Measurements from ENCODE around the gene TXNRD3. TPM values are rescaled to one million over a fixed set of nuclear protein-coding genes. Genes with fewer than 3 reads are reported as not detected.
"Not testable (repeated sequence)": the region's sequence is repeated elsewhere in the genome, so short reads cannot be mapped to it uniquely, and the experiment has no call there.

TXNRD3 gene
- total RNA-seq, 1 experiment from 2014 or later, result 12.9 TPM

DNA sequence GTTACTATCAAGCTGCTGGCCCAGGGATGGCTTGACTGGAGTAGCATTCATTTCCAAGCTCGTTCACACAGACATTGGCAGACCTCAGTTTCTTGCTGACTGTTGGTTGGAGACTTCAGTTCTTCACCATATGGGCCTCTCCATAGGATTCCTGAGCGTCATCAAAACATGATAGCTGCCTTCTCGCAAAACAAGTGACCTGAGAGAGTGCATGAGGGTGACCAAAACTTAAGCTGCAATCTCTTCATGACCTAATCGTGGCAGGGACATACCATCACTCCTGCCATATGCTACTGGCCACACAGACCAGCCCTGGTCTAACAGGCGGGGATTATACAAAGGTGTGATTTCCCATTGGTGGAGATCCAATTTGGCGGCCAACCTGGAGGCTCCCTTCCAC, 50.2 kb downstream of the TXNRD3 start:
- ChIA-PET POLR2A (interaction anchor here (0.6 kb wide), 1 partner anchor 19 kb away, joined by 3 read pairs; no protein-coding TSS in a partner anchor), CTCF (interaction anchor here (0.7 to 1.3 kb wide), 2 partner anchors 8 to 377 kb away, joined by 5 read pairs; no protein-coding TSS in a partner anchor)
- intact Hi-C loops (cut with micrococcal nuclease), result no loop called here
- Mint-ChIP-seq H3K4me3 (ENCODE audit: unreplicated experiment) (no peak overlapping the region), H3K9me3 (ENCODE audit: unreplicated experiment) (no peaks in the 10 kb centered on the region), H3K36me3 (ENCODE audit: insufficient read depth, unreplicated experiment) (peaks cover 11% of the 10 kb centered on the region), H3K27me3 (ENCODE audit: insufficient read depth, unreplicated experiment) (no peaks in the 10 kb centered on the region), H3K4me1 (ENCODE audit: insufficient read depth, unreplicated experiment) (no peaks in the 10 kb centered on the region), H3K27ac (ENCODE audit: low read depth, unreplicated experiment) (no peak overlapping the region)
- DNase-seq (ENCODE audit: unreplicated experiment), result no peak
- TF ChIP-seq CTCF (IDR thresholded peaks at IDR 0.05; ENCODE audit: unreplicated experiment), result no peak
- no TSS peak for BruUV-seq (replicated peaks)

DNA sequence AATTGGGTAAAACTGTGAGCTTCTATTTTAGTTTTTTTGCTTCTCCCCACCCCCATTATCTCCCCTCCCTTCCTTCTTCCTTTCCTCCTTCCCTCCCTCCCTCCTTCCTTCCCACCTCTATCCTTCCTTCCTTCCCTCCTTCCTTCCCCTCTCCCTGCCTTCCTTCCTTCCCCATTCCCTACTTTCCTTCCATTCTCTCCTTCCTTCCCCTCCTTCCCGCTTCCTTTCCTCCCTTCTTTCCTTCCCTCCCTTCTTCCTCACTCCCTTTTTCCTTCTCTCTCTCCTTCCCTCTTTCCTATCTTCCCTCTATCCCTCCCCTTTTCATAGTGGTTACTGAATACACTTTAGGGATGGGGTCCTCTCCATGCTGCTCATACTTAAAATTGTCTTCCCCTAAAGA, 55.8 kb downstream of the TXNRD3 start:
- BruUV-seq (replicated peaks), result no TSS peak
- intact Hi-C loops (cut with micrococcal nuclease), result no loop called here
- Mint-ChIP-seq H3K36me3 (ENCODE audit: insufficient read depth, unreplicated experiment) (no peaks in the 10 kb centered on the region), H3K27me3 (ENCODE audit: insufficient read depth, unreplicated experiment) (no peaks in the 10 kb centered on the region), H3K9me3 (ENCODE audit: unreplicated experiment) (peaks cover 5% of the 10 kb centered on the region), H3K4me3 (ENCODE audit: unreplicated experiment) (no peak overlapping the region), H3K27ac (ENCODE audit: low read depth, unreplicated experiment) (no peak overlapping the region), H3K4me1 (ENCODE audit: insufficient read depth, unreplicated experiment) (no peaks in the 10 kb centered on the region)
- no peak for DNase-seq (ENCODE audit: unreplicated experiment)
- no peak for TF ChIP-seq CTCF (IDR thresholded peaks at IDR 0.05; ENCODE audit: unreplicated experiment)
- ChIA-PET POLR2A (interaction anchor here (1.0 kb wide), 1 partner anchor 13 kb away, joined by 3 read pairs; no protein-coding TSS in a partner anchor), CTCF (no interaction called here)

DNA sequence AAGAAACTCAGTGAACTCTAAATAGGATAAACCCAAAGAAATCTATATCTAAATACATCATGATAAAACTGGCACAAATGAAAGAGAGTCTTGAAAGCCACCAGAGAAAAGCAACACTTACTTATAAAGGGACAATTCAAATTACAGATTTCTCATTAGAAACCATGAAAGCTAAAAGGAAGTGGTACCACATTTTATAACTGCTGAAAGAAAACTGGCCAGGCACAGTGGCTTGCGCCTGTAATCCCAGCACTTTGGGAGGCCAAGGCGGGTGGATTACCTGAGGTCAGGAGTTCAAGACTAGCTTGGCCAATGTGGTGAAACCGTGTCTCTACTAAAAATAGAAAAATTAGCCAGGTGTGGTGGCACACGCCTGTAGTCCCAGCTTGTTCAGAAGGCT, 59.4 kb downstream of the TXNRD3 start:
- CTCF ChIA-PET; H3K27me3 Mint-ChIP-seq (ENCODE audit: insufficient read depth, unreplicated experiment): not testable (repeated sequence)
- H3K9me3 Mint-ChIP-seq (ENCODE audit: unreplicated experiment), result peaks cover 18% of the 10 kb centered on the region

GRCh38 chr3:126591515-126591914, 63.4 kb downstream of the TXNRD3 start:
- intact Hi-C loops (cut with micrococcal nuclease); H3K27ac Mint-ChIP-seq (ENCODE audit: low read depth, unreplicated experiment); BruUV-seq (replicated peaks); H3K27me3 Mint-ChIP-seq (ENCODE audit: insufficient read depth, unreplicated experiment); H3K4me1 Mint-ChIP-seq (ENCODE audit: insufficient read depth, unreplicated experiment); DNase-seq (ENCODE audit: unreplicated experiment); CTCF ChIA-PET; H3K4me3 Mint-ChIP-seq (ENCODE audit: unreplicated experiment): not testable (repeated sequence)
- POLR2A ChIA-PET, result interaction anchor here (0.9 kb wide), 1 partner anchor 12 kb away, joined by 3 read pairs; no protein-coding TSS in a partner anchor
- Mint-ChIP-seq H3K36me3 (ENCODE audit: insufficient read depth, unreplicated experiment) (peaks cover 13% of the 10 kb centered on the region), H3K9me3 (ENCODE audit: unreplicated experiment) (peaks cover 28% of the 10 kb centered on the region)

More for the DNA sequence above, 59.4 kb downstream of the TXNRD3 start:
- H3K27ac Mint-ChIP-seq (ENCODE audit: low read depth, unreplicated experiment); DNase-seq (ENCODE audit: unreplicated experiment); BruUV-seq (replicated peaks); H3K36me3 Mint-ChIP-seq (ENCODE audit: insufficient read depth, unreplicated experiment); H3K4me3 Mint-ChIP-seq (ENCODE audit: unreplicated experiment); intact Hi-C loops (cut with micrococcal nuclease); H3K4me1 Mint-ChIP-seq (ENCODE audit: insufficient read depth, unreplicated experiment); POLR2A ChIA-PET: not testable (repeated sequence)

GRCh38 chr3:126582311-126582710, 72.6 kb downstream of the TXNRD3 start:
- Mint-ChIP-seq H3K9me3 (ENCODE audit: unreplicated experiment) (no peaks in the 10 kb centered on the region), H3K36me3 (ENCODE audit: insufficient read depth, unreplicated experiment) (no peaks in the 10 kb centered on the region), H3K27ac (ENCODE audit: low read depth, unreplicated experiment) (no peak overlapping the region), H3K27me3 (ENCODE audit: insufficient read depth, unreplicated experiment) (no peaks in the 10 kb centered on the region), H3K4me3 (ENCODE audit: unreplicated experiment) (no peak overlapping the region), H3K4me1 (ENCODE audit: insufficient read depth, unreplicated experiment) (no peaks in the 10 kb centered on the region)
- intact Hi-C loops (cut with micrococcal nuclease), result no loop called here
- BruUV-seq (replicated peaks), result no TSS peak
- no peak for DNase-seq (ENCODE audit: unreplicated experiment)
- ChIA-PET CTCF (no interaction called here), POLR2A (no interaction called here)
- no peak for TF ChIP-seq CTCF (IDR thresholded peaks at IDR 0.05; ENCODE audit: unreplicated experiment)
